Psoas muscle (tissue), 8 donors: Measurements from ENCODE around the gene PIMREG. TPM values are rescaled to one million over a fixed set of nuclear protein-coding genes. Genes with fewer than 3 reads are reported as not detected.

ENCODE experiments used
- ATAC-seq, 4 donors: fragments of 200-7000 bp; cut with Tn5 transposase; one replicate each; pipeline ENCODE4 v1.9.1; 2020; ENCODE audit warnings: moderate library complexity in 3 of 4, mild to moderate bottlenecking in 2 of 4
- DNase-seq, 2 donors: peaks; one replicate each; pipeline ENCODE4 v3.0.0-alpha.2; 2020
- H3K27ac ChIP-seq: fragments of 200-600 bp; one replicate; pipeline ENCODE4 v1.8.0; 2022
- H3K27me3 ChIP-seq, 3 donors: fragments of 200-600 bp in 1 of 3; one replicate each; pipeline versions ENCODE4 v1.6.1 to v1.8.0; 2013 to 2022; ENCODE audit warnings: low read length in 2 of 3, mild to moderate bottlenecking in 2 of 3, moderate library complexity in 1 of 3; ENCODE audit not compliant: insufficient read depth in 3 of 3
- H3K36me3 ChIP-seq, 2 donors: fragments of 200-600 bp in 1 of 2; one replicate each; pipeline versions ENCODE4 v1.6.1 to v1.8.0; 2013 to 2022; ENCODE audit warnings: low read depth in 1 of 2, mild to moderate bottlenecking in 1 of 2, moderate library complexity in 1 of 2; ENCODE audit not compliant: insufficient read depth in 1 of 2
- H3K4me1 ChIP-seq: fragments of 200-600 bp; one replicate; pipeline ENCODE4 v1.8.0; 2022
- H3K4me3 ChIP-seq: fragments of 200-600 bp; one replicate; pipeline ENCODE4 v1.8.0; 2022; ENCODE audit warnings: mild to moderate bottlenecking
- H3K9me3 ChIP-seq: fragments of 200-600 bp; one replicate; pipeline ENCODE4 v1.8.0; 2022
- WGBS, 3 donors: extraction: QIAGEN DNeasy Blood & Tissue Kit; methylation state at CpG; one replicate each; pipeline versions ENCODE4 v1.1.6 to v1.1.7; 2013; 5-methylcytosine and 5-hydroxymethylcytosine counted together
- intact Hi-C, 2 donors: fragments of 100-400 bp; cut with DNase I; formaldehyde crosslinking; loops; one replicate each; pipeline versions ENCODE4 v1.11.0 to v1.14.2; 2022
- polyA plus RNA-seq, 3 donors: library from polyadenylated mRNA; stranded (reverse); fragments of 200-250 nt; gene quantifications; one replicate each; pipeline ENCODE4 v1.2.3, GENCODE V29; 2013
- total RNA-seq, 4 donors: library from RNA; stranded (reverse); fragmentation: NEBNext Ultra II Directional in 2 of 4; extraction: Animal tissue kit (Norgen Biotek cat#: 25700) in 2 of 4; gene quantifications; one replicate each; pipeline versions ENCODE4 v1.2.1 to v1.2.4, GENCODE V29; 2021 to 2023
- TF ChIP-seq, protein P1 (sequence below): fragments of 200-600 bp; IDR thresholded peaks from one replicate; pipeline ENCODE4 v1.8.0; 2022; ENCODE audit warnings: antibody characterized with exemption
- donor health status: healthy with polysubstance abuse.
- donor health status: DM: no; HTN: no; CAD: no; lungs with moderate emphysema.
- donor health status: Bipolar disorder and iron deficiency.
- donor health status: healthy.
- donor health status: DM: yes; HTN: yes; CAD: no.
- donor health status: DM: no; HTN: no; CAD: no.
- donor health status: DM: no; HTN: no; CAD: no.
- donor health status: DM: yes; HTN: yes; CAD: no.

Gene PIMREG
- total and polyA plus RNA-seq, 7 donors: 0.18 to 0.38 (median 0.21) TPM; not detected in 4

DNA sequence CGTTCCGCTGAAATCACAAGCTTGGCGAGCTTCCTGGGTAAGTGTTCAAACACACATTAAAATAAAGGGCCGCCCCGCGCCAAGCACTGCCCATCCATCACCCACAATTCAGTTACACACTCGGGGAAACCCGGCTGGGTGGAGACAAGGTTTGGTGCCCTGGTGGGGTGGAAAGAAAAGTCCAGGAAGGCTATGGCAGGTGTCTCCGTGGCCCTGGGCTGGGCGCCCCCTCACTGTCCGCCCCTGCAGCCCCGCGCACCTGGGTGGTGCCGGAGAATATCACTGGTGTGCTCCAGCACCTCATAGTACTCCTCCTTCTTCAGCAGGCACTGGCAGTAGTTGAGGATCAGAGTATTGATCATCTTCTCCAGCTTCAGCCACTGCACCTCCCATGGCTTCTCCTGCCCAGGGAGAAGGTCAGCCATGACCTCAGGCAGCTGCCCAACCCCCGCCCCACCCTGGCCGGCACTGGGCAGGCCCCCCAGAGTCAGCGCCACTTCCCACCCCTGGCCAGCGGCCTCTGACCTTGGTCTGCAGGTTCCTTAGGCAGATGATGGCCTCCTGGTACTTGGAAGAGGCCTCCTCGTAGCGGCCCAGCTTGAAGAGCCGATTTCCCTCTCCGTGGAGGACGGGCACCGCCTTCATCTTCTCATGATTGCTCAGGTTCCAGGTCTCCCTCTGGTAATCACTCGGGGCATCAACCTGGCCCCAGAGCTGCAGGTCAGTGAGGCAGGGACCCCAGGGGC, 17.7 kb upstream of the PIMREG start:
- Histone ChIP-seq H3K36me3 (no peaks in the 10 kb centered on the region), H3K27ac (no peak overlapping the region), H3K4me1 (no peaks in the 10 kb centered on the region), H3K27me3 (no peaks in the 10 kb centered on the region), H3K4me3 (no peak overlapping the region), H3K9me3 (peaks cover 8% of the 10 kb centered on the region)
- WGBS, 3 donors: 91% methylated on average over 25 of the region's 25 CpGs
- DNase-seq (no peak), ATAC-seq (no peak)
- TF ChIP-seq, protein P1, sequence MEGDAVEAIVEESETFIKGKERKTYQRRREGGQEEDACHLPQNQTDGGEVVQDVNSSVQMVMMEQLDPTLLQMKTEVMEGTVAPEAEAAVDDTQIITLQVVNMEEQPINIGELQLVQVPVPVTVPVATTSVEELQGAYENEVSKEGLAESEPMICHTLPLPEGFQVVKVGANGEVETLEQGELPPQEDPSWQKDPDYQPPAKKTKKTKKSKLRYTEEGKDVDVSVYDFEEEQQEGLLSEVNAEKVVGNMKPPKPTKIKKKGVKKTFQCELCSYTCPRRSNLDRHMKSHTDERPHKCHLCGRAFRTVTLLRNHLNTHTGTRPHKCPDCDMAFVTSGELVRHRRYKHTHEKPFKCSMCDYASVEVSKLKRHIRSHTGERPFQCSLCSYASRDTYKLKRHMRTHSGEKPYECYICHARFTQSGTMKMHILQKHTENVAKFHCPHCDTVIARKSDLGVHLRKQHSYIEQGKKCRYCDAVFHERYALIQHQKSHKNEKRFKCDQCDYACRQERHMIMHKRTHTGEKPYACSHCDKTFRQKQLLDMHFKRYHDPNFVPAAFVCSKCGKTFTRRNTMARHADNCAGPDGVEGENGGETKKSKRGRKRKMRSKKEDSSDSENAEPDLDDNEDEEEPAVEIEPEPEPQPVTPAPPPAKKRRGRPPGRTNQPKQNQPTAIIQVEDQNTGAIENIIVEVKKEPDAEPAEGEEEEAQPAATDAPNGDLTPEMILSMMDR: no peak
- intact Hi-C loops: no loop called here

DNA sequence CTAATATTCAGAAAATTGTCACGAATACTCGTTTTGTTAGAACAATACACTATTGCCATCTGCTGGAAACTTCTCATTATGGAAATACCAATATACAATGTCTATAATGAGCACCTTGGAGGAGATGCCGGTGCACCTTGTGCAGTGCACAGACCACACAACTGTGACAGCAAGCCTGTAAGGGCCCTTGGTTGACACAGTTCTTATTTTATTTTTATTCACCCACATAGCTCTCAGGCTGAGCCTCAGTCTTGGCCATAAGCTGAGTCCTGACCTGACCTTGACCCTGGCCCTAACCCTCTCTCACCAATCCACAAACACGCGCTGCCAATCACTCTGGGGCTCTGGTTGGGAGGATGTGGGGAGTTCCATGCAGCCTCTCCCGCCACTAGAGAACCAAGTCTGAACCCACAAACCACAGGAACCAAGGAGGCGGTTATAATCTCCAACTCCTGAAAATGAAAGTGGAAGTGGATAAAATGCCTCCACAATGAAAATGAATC, 16.9 kb upstream of the PIMREG start:
- no peak for DNase-seq
- intact Hi-C loops: no loop called here

DNA sequence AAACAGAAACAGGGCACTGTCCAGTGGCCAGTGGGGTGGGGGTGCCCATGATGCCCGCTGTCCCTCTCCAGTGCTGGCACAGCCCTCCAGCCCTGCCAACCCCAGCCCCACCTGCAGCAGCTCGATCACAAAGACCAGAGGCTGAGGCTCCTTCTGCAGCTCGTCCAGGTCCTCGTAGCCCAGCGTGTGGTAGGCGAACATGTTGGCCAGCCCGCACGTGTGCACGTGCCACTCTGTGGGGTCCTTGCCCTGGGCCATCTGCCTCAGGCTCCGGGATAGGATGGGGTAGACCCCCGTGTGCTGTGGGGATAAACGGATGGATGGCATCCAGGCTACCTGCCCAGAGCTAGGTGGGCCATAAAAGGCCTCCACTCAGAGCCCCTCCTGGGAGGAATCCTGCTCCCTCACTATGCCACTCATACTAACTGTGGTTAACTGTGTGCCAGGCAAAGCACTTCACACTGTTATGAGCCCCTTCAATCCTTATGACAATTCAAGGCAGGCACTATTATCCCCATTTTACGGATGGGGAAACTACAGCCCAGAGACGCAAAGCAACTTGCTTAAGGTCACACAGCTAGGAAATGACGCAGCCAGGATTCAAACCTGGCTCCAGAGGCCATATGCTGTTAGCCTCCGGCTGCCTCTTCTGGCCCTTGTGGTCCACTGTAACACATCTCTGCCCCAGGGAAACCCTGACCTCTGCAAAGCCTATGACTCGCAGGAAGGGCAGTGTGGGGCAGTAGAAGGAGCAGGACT, 15.9 kb upstream of the PIMREG start:
- DNase-seq (no peak), ATAC-seq (no peak)
- Histone ChIP-seq H3K4me1 (no peaks in the 10 kb centered on the region), H3K36me3 (no peaks in the 10 kb centered on the region), H3K4me3 (no peak overlapping the region), H3K27ac (no peak overlapping the region), H3K9me3 (peaks cover 9% of the 10 kb centered on the region), H3K27me3 (no peaks in the 10 kb centered on the region)
- intact Hi-C loops: no loop called here
- WGBS, 3 donors: 85 to 88% (median 86%) methylated on average over 17 of the region's 17 CpGs
- TF ChIP-seq, protein P1: no peak

More for the DNA sequence above, 16.9 kb upstream of the PIMREG start:
- Histone ChIP-seq H3K36me3 (no peaks in the 10 kb centered on the region), H3K4me1 (no peaks in the 10 kb centered on the region), H3K4me3 (no peak overlapping the region), H3K27me3 (no peaks in the 10 kb centered on the region), H3K9me3 (peaks cover 9% of the 10 kb centered on the region), H3K27ac (no peak overlapping the region)
- TF ChIP-seq, protein P1: no peak
- 64 to 69% (median 69%) methylated on average over 7 of the region's 7 CpGs for WGBS, 3 donors
- no peak for ATAC-seq

DNA sequence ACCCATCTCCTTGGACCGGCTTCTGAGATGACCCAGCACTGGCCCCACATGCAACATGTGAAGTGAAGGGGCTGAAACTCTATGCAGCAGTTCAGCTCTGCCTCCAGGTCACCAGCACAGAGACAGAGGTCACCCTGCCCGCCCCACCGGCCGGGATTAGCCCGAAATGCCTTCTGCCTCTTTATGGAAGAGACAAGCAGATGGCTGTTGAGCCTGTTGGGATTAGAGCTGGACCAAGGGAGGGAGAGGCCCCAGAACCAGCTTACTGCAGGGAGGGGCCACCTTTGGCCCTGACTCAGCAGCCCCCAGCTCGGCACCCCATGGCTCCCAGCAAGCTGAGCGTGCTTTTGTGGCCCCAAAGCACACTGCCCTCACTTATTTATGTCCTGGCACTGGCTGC, 15.0 kb upstream of the PIMREG start:
- no peak overlapping the region for H3K4me3 ChIP-seq
- H3K27me3 ChIP-seq: no peaks in the 10 kb centered on the region
- no peaks in the 10 kb centered on the region for H3K4me1 ChIP-seq
- H3K27ac ChIP-seq: no peak overlapping the region
- ATAC-seq (no peak), DNase-seq (no peak)
- TF ChIP-seq, protein P1: no peak
- intact Hi-C loops: no loop called here
- H3K36me3 ChIP-seq: no peaks in the 10 kb centered on the region
- whole genome bisulfite sequencing, 3 donors: 71 to 85% (median 71%) methylated on average over 7 of the region's 7 CpGs
- H3K9me3 ChIP-seq: peaks cover 9% of the 10 kb centered on the region
